Keratinocyte (primary cell): ENCODE results near the gene TEX261.

Experiments used
- EZH2 ChIP-seq: IDR thresholded peaks from one replicate; pipeline ENCODE4 v1.6.1; 2012; ENCODE audit warnings: inconsistent platforms, mild to moderate bottlenecking, low read length, moderate library complexity
- TF ChIP-seq, protein P1 (sequence below), 3 experiments: IDR thresholded peaks in 1 of 3; conservative IDR thresholded peaks in 1 of 3; optimal IDR thresholded peaks in 1 of 3; 2 replicates in 2 of 3; 3 replicates in 1 of 3; pipeline versions ENCODE3 to v1.5.1; 2011; ENCODE audit warnings: low read length in 3 of 3, mild to moderate bottlenecking in 3 of 3, moderate library complexity in 2 of 3, control low read depth in 1 of 3, inconsistent platforms in 1 of 3; ENCODE audit not compliant: insufficient read depth in 2 of 3; ENCODE audit errors: extremely low read depth in 1 of 3

DNA sequence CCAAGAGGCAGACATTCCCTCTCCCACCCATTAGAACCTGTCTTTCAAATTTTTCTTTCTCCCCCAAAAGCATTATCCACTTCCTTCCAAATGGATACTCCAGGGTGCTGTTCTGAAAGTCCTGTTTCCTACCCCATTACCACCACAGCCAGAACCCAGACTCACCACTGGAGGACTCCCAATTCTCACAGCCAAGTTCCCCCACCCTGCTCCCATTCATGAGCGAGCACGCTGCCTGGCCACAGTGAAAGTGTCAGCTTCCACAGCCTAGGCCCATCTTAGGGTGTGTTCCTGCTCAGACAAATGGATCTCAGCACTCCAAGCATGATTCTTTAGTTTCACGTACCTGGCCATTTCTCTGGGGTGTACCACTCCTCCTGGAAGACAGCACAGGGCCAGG is 20.1 kb downstream of the TEX261 start:
- TF ChIP-seq, protein P1, sequence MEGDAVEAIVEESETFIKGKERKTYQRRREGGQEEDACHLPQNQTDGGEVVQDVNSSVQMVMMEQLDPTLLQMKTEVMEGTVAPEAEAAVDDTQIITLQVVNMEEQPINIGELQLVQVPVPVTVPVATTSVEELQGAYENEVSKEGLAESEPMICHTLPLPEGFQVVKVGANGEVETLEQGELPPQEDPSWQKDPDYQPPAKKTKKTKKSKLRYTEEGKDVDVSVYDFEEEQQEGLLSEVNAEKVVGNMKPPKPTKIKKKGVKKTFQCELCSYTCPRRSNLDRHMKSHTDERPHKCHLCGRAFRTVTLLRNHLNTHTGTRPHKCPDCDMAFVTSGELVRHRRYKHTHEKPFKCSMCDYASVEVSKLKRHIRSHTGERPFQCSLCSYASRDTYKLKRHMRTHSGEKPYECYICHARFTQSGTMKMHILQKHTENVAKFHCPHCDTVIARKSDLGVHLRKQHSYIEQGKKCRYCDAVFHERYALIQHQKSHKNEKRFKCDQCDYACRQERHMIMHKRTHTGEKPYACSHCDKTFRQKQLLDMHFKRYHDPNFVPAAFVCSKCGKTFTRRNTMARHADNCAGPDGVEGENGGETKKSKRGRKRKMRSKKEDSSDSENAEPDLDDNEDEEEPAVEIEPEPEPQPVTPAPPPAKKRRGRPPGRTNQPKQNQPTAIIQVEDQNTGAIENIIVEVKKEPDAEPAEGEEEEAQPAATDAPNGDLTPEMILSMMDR (optimal IDR thresholded peaks at IDR 0.05 in 1 of 3, IDR thresholded peaks at IDR 0.05 in 1 of 3, conservative IDR thresholded peaks at IDR 0.05 in 1 of 3; ENCODE audit: extremely low read depth in 1 of 3, insufficient read depth in 2 of 3, low read length in 3 of 3), result no peak
- TF ChIP-seq EZH2, result no peak
